H9 (cell line): ENCODE data around the gene RGL2. TPM values are rescaled to one million over a fixed set of nuclear protein-coding genes. Genes with fewer than 3 reads are reported as not detected.

ENCODE experiments used
- DNase-seq: peaks from one replicate; pipeline ENCODE4 v3.0.0-alpha.2; 2017
- H2AFZ ChIP-seq: one replicate; pipeline ENCODE4 v1.6.1; 2013; ENCODE audit warnings: mild to moderate bottlenecking, low read length, control low read depth, moderate library complexity
- H2AK5ac ChIP-seq: 2 replicates; pipeline ENCODE4 v1.6.1; 2013; ENCODE audit warnings: low read length, control low read depth, mixed read lengths; ENCODE audit not compliant: insufficient read length
- H2BK120ac ChIP-seq: one replicate; pipeline ENCODE4 v1.6.1; 2013; ENCODE audit warnings: low read depth, mild to moderate bottlenecking, low read length, control low read depth, inconsistent platforms; ENCODE audit not compliant: poor library complexity, severe bottlenecking
- H2BK12ac ChIP-seq: 2 replicates; pipeline ENCODE4 v1.6.1; 2013; ENCODE audit warnings: low read length, control low read depth, mixed read lengths, low read depth; ENCODE audit not compliant: insufficient read length
- H2BK15ac ChIP-seq: 2 replicates; pipeline ENCODE4 v1.6.1; 2013; ENCODE audit warnings: low read depth, low read length, control low read depth
- H2BK20ac ChIP-seq: one replicate; pipeline ENCODE4 v1.6.1; 2013; ENCODE audit warnings: low read depth, mild to moderate bottlenecking, low read length, control low read depth, inconsistent platforms; ENCODE audit not compliant: poor library complexity, severe bottlenecking
- H2BK5ac ChIP-seq: 2 replicates; pipeline ENCODE4 v1.6.1; 2013; ENCODE audit warnings: low read length, control low read depth, mixed read lengths; ENCODE audit not compliant: insufficient read length
- H3K14ac ChIP-seq: 2 replicates; pipeline ENCODE4 v1.6.1; 2013; ENCODE audit warnings: low read length, control low read depth; ENCODE audit not compliant: insufficient read depth
- H3K18ac ChIP-seq: 2 replicates; pipeline ENCODE4 v1.6.1; 2013; ENCODE audit warnings: low read depth, mild to moderate bottlenecking, mixed read lengths, low read length, control low read depth; ENCODE audit not compliant: insufficient read length
- H3K23ac ChIP-seq: 2 replicates; pipeline ENCODE4 v1.6.1; 2013; ENCODE audit warnings: low read length, control low read depth, mixed read lengths, low read depth; ENCODE audit not compliant: insufficient read length
- H3K23me2 ChIP-seq: 2 replicates; pipeline ENCODE4 v1.6.1; 2013; ENCODE audit warnings: low read depth, mild to moderate bottlenecking, mixed read lengths, low read length, control low read depth; ENCODE audit not compliant: insufficient read length, poor library complexity, severe bottlenecking
- H3K27ac ChIP-seq: 2 replicates; pipeline ENCODE4 v1.5.1; 2013; ENCODE audit warnings: low read length, control low read depth, mixed read lengths, low read depth; ENCODE audit not compliant: insufficient read length
- H3K27me3 ChIP-seq: 2 replicates; pipeline ENCODE4 v1.6.1; 2013; ENCODE audit warnings: low read length, control low read depth, inconsistent platforms; ENCODE audit not compliant: insufficient read depth
- H3K4ac ChIP-seq: 2 replicates; pipeline ENCODE4 v1.6.1; 2013; ENCODE audit warnings: low read depth, mild to moderate bottlenecking, control low read depth, inconsistent platforms, low read length, moderate library complexity
- H3K4me1 ChIP-seq: 2 replicates; pipeline ENCODE4 v1.6.1; 2013; ENCODE audit warnings: low read length, control low read depth, inconsistent platforms; ENCODE audit not compliant: insufficient read depth
- H3K4me2 ChIP-seq: 2 replicates; pipeline ENCODE4 v1.6.1; 2013; ENCODE audit warnings: low read length, control low read depth, mixed read lengths; ENCODE audit not compliant: insufficient read length, insufficient read depth
- H3K56ac ChIP-seq: 2 replicates; pipeline ENCODE4 v1.6.1; 2013; ENCODE audit warnings: low read depth, mild to moderate bottlenecking, mixed read lengths, low read length, control low read depth; ENCODE audit not compliant: insufficient read length
- H3K79me1 ChIP-seq: 2 replicates; pipeline ENCODE4 v1.6.1; 2013; ENCODE audit warnings: low read depth, mild to moderate bottlenecking, moderate library complexity, low read length, control low read depth, inconsistent platforms; ENCODE audit not compliant: insufficient read depth, poor library complexity, severe bottlenecking
- H3K79me2 ChIP-seq: 2 replicates; pipeline ENCODE4 v1.6.1; 2013; ENCODE audit warnings: low read length, control low read depth, inconsistent platforms; ENCODE audit not compliant: insufficient read depth
- H3K9ac ChIP-seq: 2 replicates; pipeline ENCODE4 v1.6.1; 2013; ENCODE audit warnings: low read length, control low read depth, mixed read lengths; ENCODE audit not compliant: insufficient read length; ENCODE audit errors: extremely low read depth
- H3K9me3 ChIP-seq: one replicate; pipeline ENCODE4 v1.6.1; 2013; ENCODE audit warnings: low read depth, low read length, inconsistent platforms; ENCODE audit not compliant: control insufficient read depth
- H3T11ph ChIP-seq: one replicate; pipeline ENCODE4 v1.6.1; 2013; ENCODE audit warnings: mild to moderate bottlenecking, low read length, control low read depth, inconsistent platforms
- H4K20me1 ChIP-seq: one replicate; pipeline ENCODE4 v1.6.1; 2013; ENCODE audit not compliant: control insufficient read depth, insufficient read length, insufficient read depth
- H4K5ac ChIP-seq: 2 replicates; pipeline ENCODE4 v1.6.1; 2013; ENCODE audit warnings: low read depth, mild to moderate bottlenecking, mixed read lengths, low read length, control low read depth; ENCODE audit not compliant: insufficient read length
- H4K8ac ChIP-seq: replicated peaks from 2 replicates; pipeline ENCODE4 v1.6.1; 2013; ENCODE audit warnings: low read length, control low read depth, mixed read lengths, low read depth; ENCODE audit not compliant: insufficient read length
- H4K91ac ChIP-seq: 2 replicates; pipeline ENCODE4 v1.6.1; 2013; ENCODE audit warnings: low read depth, mild to moderate bottlenecking, moderate library complexity, mixed read lengths, low read length, control low read depth; ENCODE audit not compliant: insufficient read length
- H3K27ac Mint-ChIP-seq, 3 experiments: 2 replicates in 2 of 3; 3 replicates in 1 of 3; pipeline ENCODE4 v1.8.0; 2020 to 2021; ENCODE audit warnings: mixed read lengths in 3 of 3, mild to moderate bottlenecking in 1 of 3, moderate library complexity in 1 of 3
- H3K27me3 Mint-ChIP-seq: 2 replicates; pipeline ENCODE4 v1.8.0; 2021; ENCODE audit warnings: low read depth, mild to moderate bottlenecking, moderate library complexity, mixed read lengths
- H3K36me3 Mint-ChIP-seq, 3 experiments: 2 replicates in 2 of 3; 3 replicates in 1 of 3; pipeline ENCODE4 v1.8.0; 2020 to 2021; ENCODE audit warnings: low read depth in 3 of 3, mixed read lengths in 3 of 3; ENCODE audit not compliant: insufficient read depth in 1 of 3
- H3K4me1 Mint-ChIP-seq, 2 experiments: 2 replicates each; pipeline ENCODE4 v1.8.0; 2020; ENCODE audit warnings: mixed read lengths in 2 of 2
- H3K4me3 Mint-ChIP-seq, 2 experiments: 2 replicates in 1 of 2; 3 replicates in 1 of 2; pipeline ENCODE4 v1.8.0; 2020 to 2021; ENCODE audit warnings: mild to moderate bottlenecking in 2 of 2, mixed read lengths in 2 of 2, moderate library complexity in 1 of 2
- H3K9me3 Mint-ChIP-seq, 2 experiments: 2 replicates in 1 of 2; 3 replicates in 1 of 2; pipeline ENCODE4 v1.8.0; 2020; ENCODE audit warnings: mild to moderate bottlenecking in 2 of 2, mixed read lengths in 2 of 2, moderate library complexity in 1 of 2
- WGBS: extraction: QIAGEN DNeasy Blood & Tissue Kit; methylation state at CpG from one replicate; pipeline ENCODE4 v1.1.7; 2013; ENCODE audit warnings: missing lambda C conversion rate, low lambda C conversion rate, mixed read lengths; ENCODE audit not compliant: insufficient read length; ENCODE audit errors: extremely low coverage; 5-methylcytosine and 5-hydroxymethylcytosine counted together
- long read RNA-seq: library from polyadenylated mRNA; unstranded; transcript quantifications from one replicate; pipeline ENCODE4 v2.0.0, GENCODE V29; 2020
- total RNA-seq: library from RNA; stranded (reverse); gene quantifications from 2 replicates; pipeline ENCODE4 v1.2.1, GENCODE V29; 2021
- TF ChIP-seq, protein P1 (sequence below): fragments of 200-600 bp; sonication (generic); conservative IDR thresholded peaks from 3 replicates; pipeline ENCODE4 v1.8.0; 2021; ENCODE audit warnings: antibody characterized with exemption, mild to moderate bottlenecking

Gene RGL2, protein sequence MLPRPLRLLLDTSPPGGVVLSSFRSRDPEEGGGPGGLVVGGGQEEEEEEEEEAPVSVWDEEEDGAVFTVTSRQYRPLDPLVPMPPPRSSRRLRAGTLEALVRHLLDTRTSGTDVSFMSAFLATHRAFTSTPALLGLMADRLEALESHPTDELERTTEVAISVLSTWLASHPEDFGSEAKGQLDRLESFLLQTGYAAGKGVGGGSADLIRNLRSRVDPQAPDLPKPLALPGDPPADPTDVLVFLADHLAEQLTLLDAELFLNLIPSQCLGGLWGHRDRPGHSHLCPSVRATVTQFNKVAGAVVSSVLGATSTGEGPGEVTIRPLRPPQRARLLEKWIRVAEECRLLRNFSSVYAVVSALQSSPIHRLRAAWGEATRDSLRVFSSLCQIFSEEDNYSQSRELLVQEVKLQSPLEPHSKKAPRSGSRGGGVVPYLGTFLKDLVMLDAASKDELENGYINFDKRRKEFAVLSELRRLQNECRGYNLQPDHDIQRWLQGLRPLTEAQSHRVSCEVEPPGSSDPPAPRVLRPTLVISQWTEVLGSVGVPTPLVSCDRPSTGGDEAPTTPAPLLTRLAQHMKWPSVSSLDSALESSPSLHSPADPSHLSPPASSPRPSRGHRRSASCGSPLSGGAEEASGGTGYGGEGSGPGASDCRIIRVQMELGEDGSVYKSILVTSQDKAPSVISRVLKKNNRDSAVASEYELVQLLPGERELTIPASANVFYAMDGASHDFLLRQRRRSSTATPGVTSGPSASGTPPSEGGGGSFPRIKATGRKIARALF
- 70.5 and 74.3 TPM in 2 replicates for total RNA-seq
- long read RNA-seq, transcript RGL2-247 (18 exons, 3,278 nt), result major isoform, 50 of 261 reads
- long read RNA-seq, partial matches to known transcripts, result 36 of 261 reads
- long read RNA-seq, other reads (novel, unspliced or antisense), result 174 of 261 reads

DNA sequence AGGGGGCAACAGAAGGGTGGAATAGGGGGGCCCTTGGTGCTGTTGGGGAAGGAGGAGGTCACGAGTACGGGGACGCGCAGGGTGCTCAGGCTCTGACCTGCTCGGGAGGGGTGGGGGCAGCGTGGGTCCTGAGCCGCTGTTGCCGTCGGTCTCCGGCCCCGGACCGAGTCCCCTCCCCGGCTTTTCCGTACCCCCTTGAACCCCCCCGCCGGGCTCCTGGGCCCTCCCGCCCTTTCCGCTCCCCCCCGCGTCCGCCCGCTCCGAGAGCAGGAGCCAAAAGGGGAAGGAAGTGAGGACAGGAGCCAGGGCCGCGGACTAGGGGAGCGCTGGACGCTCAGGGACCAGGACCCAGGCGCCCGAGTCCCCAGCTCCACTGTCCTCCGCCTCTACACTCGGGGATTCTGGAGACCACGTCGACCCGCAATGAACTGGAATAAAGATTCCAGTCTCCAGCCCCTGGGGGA, at the start of gene RGL2:
RGL2 (minus strand) TSS at position 170 of the 464 bp plus-strand sequence. CDS start 332 bp downstream, outside the sequence.
- no peak within 1 kb of the TSS for H4K91ac ChIP-seq

More for the DNA sequence above, at the start of gene RGL2:
- H3K4ac ChIP-seq, result no peak within 1 kb of the TSS
- H2BK20ac ChIP-seq, result no peak within 1 kb of the TSS
- peaks cover 10 to 28% (median 23%) of the 10 kb centered on the region in 3 experiments for H3K36me3 Mint-ChIP-seq
- no peaks in the 10 kb centered on the region for H3K79me1 ChIP-seq
- H3K27ac Mint-ChIP-seq, result peak within 1 kb of the TSS; percentile 98 to 99 (median 98)
- H3K18ac ChIP-seq, result peak within 1 kb of the TSS; percentile 71
- no peak within 1 kb of the TSS for H2BK120ac ChIP-seq
- no peak within 1 kb of the TSS for H3K23ac ChIP-seq
- H4K20me1 ChIP-seq, result no peaks in the 10 kb centered on the region
- H2BK12ac ChIP-seq, result no peak within 1 kb of the TSS
- H2AFZ ChIP-seq, result no peak within 1 kb of the TSS
- WGBS, result no CpG with 5 or more reads among the region's 34 CpGs
- no peak within 1 kb of the TSS for H2BK5ac ChIP-seq
- peaks cover 3% of the 10 kb centered on the region; the same call in 1 of the 2 replicates for H3K79me2 ChIP-seq
- no peaks in the 10 kb centered on the region for H3K27me3 ChIP-seq
- no peak within 1 kb of the TSS for H3T11ph ChIP-seq
- no peak for DNase-seq
- H3K9me3 Mint-ChIP-seq, result no peaks in the 10 kb centered on the region
- no peak within 1 kb of the TSS for H2BK15ac ChIP-seq
- H3K56ac ChIP-seq, result peak within 1 kb of the TSS; percentile 7
- H2AK5ac ChIP-seq, result no peak within 1 kb of the TSS
- H3K4me1 ChIP-seq, result no peaks in the 10 kb centered on the region
- H3K27me3 Mint-ChIP-seq, result no peaks in the 10 kb centered on the region
- TF ChIP-seq, protein P1, sequence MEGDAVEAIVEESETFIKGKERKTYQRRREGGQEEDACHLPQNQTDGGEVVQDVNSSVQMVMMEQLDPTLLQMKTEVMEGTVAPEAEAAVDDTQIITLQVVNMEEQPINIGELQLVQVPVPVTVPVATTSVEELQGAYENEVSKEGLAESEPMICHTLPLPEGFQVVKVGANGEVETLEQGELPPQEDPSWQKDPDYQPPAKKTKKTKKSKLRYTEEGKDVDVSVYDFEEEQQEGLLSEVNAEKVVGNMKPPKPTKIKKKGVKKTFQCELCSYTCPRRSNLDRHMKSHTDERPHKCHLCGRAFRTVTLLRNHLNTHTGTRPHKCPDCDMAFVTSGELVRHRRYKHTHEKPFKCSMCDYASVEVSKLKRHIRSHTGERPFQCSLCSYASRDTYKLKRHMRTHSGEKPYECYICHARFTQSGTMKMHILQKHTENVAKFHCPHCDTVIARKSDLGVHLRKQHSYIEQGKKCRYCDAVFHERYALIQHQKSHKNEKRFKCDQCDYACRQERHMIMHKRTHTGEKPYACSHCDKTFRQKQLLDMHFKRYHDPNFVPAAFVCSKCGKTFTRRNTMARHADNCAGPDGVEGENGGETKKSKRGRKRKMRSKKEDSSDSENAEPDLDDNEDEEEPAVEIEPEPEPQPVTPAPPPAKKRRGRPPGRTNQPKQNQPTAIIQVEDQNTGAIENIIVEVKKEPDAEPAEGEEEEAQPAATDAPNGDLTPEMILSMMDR, result no peak
- no peak within 1 kb of the TSS for H4K5ac ChIP-seq
- peak within 1 kb of the TSS; percentile 91 for H3K27ac ChIP-seq
- no peak within 1 kb of the TSS for H4K8ac ChIP-seq
- peaks cover 12 to 20% of the 10 kb centered on the region in 2 experiments for H3K4me1 Mint-ChIP-seq
- peak within 1 kb of the TSS; percentile 90 for H3K4me2 ChIP-seq
- H3K14ac ChIP-seq, result peak within 1 kb of the TSS; percentile 80
- peak within 1 kb of the TSS; percentile 98 to 100 for H3K4me3 Mint-ChIP-seq
- H3K9me3 ChIP-seq, result no peaks in the 10 kb centered on the region
- peak within 1 kb of the TSS; percentile 85 for H3K9ac ChIP-seq
- peaks cover 22% of the 10 kb centered on the region for H3K23me2 ChIP-seq
